ENCODE results near the gene EFNA5.

DNA sequence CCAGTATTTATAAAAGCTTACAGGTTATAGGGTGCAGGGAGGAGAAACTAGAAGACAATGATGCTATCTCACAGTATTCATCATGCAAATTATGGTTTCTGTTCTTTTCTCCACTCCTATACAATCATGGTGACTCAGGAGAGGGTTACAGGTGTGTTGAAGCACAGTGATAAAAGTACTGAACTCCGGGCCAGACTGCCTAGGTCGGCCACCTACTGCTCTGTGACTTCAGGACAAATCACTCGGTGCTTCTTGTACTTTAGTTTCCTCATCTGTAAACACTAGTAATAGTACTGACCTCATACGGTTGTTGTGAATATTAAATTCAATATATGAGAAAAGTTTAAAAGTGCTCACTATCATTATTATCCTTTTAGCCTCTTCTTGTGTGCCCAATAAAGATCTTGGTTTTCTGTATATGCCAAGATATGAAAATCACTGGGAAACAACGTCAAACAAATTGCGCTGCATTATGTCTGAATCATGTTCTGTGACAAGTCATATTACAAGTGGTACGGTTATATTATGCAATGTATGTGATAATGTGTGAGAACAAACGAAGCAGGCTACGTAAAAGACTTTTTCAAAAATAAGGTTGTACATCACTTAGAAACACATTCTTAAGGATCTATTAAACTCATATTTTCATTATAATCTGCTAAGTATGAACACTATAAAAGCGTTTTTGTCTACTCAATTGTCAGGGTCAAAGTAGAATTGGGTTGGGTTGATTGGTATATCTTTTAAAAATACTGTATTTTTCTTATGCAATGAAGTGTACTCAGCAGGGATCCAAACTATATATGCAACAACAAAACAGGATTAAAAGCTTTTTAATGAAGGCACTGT, 153.3 kb downstream of the EFNA5 start:
- TF ChIP-seq POLR2AphosphoS5 (IDR thresholded peaks at IDR 0.05; ENCODE audit: low read depth, low read length) (no peak), TAF1 (IDR thresholded peaks at IDR 0.05; ENCODE audit: low read depth, low read length) (no peak)
